GM12872 (cell line): ENCODE measurements around the gene FAM193A.

ENCODE experiments used
- TF ChIP-seq, protein P1 (sequence below): IDR thresholded peaks from 3 replicates; pipeline ENCODE4 v1.5.1; 2011; ENCODE audit warnings: low read depth, mild to moderate bottlenecking, low read length, moderate library complexity; ENCODE audit not compliant: insufficient read depth

FAM193A gene

DNA sequence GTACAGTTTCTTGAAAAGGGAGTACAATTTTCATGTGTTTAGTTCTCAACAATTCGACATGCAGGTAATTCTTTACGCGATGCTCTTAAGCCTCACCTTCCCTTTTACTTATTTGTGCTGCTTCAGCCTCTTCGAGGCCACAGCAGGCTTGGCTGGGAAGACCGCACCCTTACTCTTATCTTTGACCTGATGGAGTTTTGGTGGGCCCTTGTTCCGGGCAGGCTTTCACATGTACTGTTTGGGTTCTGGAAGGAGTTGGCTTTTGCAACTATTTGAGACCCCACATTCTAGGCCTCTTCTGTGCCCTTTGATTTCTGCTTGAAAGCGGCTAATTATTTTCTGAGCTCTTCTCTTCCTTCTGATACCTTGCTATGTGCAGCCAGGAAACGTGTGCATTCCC lies 60.2 kb downstream of the FAM193A start:
- TF ChIP-seq, protein P1, sequence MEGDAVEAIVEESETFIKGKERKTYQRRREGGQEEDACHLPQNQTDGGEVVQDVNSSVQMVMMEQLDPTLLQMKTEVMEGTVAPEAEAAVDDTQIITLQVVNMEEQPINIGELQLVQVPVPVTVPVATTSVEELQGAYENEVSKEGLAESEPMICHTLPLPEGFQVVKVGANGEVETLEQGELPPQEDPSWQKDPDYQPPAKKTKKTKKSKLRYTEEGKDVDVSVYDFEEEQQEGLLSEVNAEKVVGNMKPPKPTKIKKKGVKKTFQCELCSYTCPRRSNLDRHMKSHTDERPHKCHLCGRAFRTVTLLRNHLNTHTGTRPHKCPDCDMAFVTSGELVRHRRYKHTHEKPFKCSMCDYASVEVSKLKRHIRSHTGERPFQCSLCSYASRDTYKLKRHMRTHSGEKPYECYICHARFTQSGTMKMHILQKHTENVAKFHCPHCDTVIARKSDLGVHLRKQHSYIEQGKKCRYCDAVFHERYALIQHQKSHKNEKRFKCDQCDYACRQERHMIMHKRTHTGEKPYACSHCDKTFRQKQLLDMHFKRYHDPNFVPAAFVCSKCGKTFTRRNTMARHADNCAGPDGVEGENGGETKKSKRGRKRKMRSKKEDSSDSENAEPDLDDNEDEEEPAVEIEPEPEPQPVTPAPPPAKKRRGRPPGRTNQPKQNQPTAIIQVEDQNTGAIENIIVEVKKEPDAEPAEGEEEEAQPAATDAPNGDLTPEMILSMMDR, result no peak

DNA sequence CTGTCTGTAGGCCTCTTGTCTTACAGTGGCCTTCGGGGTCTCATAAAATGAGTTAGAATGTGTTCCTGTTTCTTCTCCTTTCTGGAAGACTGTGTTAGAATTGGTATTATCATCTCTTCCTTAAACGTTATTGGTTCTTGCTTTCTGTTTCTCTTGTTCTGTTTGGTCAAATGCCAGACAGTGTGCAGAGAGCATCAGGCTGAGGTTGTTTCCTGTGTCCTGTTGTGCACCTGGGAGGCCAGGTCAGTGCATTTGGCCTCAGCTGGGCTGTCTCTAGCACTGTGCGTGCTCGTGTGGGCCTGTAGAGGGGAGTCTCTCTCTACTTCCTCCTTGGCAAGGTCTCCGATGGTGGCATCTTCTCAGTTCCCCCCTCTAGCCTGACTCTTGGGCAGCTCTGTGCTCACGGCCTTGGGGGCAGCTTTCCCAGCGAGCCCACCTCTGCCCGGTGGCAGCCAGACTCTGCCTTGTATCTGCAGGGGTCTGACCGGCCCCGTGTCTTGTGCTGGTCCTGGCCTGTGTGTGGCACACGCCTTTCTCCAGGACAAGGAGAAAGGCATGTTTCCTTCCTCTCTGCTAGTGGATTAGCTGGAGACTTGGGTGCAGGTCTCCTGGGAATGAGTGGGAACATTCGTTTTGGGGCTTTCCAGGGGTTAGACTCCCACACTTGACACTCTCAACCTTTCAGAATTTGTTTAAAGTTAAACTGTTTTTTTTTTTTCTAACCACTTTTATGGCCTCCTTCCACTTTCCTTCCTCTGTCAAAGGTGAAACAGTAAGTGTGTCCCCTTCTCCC lies 62.3 kb downstream of the FAM193A start:
- TF ChIP-seq, protein P1, result peak; percentile 72

DNA sequence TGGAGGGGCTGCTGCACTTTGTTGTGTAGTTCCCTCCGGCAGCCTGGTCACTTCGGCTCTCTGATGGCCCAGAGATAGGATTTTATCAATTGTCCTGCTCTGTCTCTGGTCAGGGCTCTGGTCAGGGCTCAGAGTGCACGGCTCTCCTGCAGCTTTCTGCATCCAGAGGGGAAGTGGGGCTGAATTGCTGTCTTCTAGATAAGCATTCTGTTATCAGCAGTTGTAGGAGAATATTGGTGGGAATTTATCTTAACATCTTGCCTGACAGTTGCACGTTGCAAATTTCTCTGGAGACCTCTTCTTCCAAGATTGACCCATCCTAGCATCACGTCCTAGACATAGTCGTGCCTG lies 62.8 kb downstream of the FAM193A start:
- TF ChIP-seq, protein P1, result no peak

DNA sequence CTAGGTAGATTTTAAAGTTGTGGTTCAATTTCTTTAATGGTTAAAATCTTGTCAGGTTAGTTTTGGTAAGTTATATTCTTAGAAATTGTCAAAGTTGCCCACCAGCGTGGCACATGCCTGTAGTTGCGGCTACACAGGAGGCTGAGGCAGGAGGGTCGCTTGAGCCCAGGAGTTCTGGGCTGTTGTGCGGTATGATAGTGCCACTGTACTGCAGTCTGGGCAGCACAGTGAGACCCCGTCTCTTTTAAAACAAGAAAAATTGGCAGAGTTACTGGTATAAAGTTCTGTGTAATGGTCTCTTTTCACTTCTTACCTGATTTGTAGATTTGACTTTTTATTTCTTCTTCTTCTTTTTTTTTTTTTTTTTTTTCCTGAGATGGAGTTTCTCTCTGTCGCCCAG lies 64.4 kb downstream of the FAM193A start:
- TF ChIP-seq, protein P1, result no peak

DNA sequence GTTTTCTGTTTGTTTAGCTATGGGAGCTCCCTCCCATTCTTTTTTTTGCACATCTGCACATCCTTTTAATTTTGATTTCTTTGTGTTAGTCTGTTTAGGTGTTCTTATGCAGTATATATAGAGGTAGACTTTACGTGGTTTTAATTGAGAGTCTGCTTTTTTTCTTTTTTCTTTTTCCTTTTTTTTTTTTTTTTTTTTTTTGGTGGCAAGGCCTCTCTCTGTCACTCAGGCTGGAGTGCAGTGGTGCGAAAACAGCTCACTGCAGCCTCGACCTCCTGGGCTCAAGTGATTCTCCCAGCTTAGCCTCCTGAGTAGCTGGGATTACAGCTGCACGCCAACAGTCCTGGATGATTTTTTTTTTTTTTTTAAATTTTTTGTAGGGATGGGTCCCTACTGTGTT lies 68.2 kb downstream of the FAM193A start:
- TF ChIP-seq, protein P1, result no peak

DNA sequence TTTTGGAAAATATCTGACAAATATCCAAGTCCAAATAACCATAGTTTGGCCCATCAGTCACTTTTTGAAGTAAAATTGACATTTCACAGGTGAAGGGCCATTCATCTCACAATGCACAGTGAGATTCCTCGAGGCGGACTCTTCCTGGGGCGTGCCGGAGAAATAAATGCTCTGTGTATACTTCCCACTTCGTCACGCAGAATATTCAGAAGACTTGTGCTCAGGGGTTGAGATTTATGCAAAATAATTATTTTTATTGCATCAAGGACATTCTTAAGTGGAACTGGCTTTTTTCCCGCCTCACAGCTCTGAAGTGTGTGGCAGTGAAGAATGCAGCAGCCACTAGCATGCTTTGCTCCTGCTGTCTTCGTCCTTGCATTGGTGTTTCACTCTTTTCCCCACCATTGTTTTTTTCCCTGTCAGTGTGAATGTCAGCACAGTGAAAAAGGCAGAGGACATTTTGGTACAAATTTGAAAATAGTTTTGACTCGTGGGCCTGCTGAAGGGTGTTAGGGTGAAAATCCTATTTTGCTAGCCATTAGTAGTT lies 70.6 kb downstream of the FAM193A start:
- TF ChIP-seq, protein P1, result no peak

DNA sequence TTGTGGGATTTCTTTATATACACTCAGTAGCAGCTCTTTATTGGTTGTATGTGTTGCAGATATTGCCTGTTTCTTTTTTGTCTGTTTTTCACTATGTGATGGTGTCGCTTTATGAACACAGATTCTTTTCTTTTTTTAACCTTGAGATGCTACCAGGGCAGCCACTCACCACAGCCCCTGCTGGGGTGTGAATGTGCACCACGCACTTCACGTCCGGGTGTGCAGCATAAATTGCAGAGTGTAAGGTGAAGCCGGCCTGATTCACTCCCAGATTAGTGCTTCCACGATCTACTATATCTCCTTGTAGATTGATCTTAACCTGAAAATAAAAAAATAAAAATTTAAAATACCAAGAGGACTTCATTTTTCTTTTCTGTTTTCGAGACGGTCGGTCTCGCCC lies 71.4 kb downstream of the FAM193A start:
- TF ChIP-seq, protein P1, result no peak
